ENCODE measurements around the gene CDH5. TPM values are rescaled to one million over a fixed set of nuclear protein-coding genes. Genes with fewer than 3 reads are reported as not detected.

CDH5 gene
- total and polyA plus RNA-seq, 8 donors = 3.4 to 10.2 (median 5.4) TPM

DNA sequence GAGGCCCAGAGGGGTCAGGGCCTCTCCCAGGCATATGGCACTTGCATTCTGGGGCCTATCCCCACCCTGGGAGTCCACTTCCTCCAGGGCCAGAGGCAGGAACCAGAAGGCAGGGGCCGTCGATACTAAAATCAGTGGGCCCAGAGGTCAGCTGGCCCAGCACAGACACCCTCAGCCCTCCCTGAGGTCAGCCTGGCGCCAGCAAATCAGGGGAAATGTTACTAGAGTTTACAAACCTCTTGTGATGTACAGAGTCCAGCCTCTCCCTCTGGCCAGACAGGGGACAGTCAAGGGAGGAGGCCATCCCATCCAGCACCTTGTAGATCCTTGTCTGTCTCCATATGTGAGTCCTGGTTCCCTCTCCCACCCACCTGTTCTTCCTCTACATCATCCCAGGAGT, 10.8 kb downstream of the CDH5 start:
- intact Hi-C loops (cut with DNase I) = no loop called here

DNA sequence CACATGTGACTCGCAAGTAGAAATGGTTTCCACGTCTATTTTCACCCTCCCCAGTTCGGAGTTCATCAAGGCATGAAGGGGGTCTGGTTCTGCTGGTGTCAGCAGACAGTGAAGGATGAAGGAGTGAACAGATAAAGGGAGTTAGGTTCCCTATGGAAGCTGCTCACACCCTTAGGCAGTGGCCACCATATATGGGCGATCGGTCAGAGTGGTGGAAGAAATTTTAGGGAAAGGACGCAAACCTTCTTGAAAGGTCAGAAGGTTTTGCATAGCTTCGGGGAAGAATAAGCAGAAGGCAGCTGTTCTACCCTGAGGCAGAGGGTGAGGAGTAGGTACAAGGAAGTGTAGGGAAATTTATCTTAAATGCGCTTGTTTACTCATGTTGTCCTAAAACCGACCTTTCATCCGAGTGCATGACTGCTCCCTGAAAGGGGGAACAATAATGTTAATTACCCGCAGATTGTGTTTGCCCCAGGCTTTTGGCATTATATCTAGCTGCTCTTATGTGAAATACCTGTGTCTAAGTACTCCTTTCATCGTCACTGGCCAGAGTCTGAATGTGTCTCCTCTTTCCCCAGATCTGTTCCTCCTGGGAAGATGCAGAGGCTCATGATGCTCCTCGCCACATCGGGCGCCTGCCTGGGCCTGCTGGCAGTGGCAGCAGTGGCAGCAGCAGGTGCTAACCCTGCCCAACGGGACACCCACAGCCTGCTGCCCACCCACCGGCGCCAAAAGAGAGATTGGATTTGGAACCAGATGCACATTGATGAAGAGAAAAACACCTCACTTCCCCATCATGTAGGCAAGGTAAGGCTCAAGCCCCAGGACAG, 12.5 kb downstream of the CDH5 start:
- no peaks in the 10 kb centered on the region for H3K9me3 ChIP-seq
- no peak overlapping the region for H3K27ac ChIP-seq
- H3K4me3 ChIP-seq = no peak overlapping the region
- DNase-seq (no peak), ATAC-seq (no peak), FAIRE-seq (no peak)
- TF ChIP-seq, protein P1, sequence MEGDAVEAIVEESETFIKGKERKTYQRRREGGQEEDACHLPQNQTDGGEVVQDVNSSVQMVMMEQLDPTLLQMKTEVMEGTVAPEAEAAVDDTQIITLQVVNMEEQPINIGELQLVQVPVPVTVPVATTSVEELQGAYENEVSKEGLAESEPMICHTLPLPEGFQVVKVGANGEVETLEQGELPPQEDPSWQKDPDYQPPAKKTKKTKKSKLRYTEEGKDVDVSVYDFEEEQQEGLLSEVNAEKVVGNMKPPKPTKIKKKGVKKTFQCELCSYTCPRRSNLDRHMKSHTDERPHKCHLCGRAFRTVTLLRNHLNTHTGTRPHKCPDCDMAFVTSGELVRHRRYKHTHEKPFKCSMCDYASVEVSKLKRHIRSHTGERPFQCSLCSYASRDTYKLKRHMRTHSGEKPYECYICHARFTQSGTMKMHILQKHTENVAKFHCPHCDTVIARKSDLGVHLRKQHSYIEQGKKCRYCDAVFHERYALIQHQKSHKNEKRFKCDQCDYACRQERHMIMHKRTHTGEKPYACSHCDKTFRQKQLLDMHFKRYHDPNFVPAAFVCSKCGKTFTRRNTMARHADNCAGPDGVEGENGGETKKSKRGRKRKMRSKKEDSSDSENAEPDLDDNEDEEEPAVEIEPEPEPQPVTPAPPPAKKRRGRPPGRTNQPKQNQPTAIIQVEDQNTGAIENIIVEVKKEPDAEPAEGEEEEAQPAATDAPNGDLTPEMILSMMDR (IDR thresholded peaks at IDR 0.05) = no peak
- H3K27me3 ChIP-seq = no peaks in the 10 kb centered on the region
- 70 to 73% methylated on average over 18 of the region's 18 CpGs for WGBS, 2 donors
- H3K36me3 ChIP-seq = no peaks in the 10 kb centered on the region
- intact Hi-C loops (cut with DNase I) = no loop called here
- no peaks in the 10 kb centered on the region for H3K4me1 ChIP-seq

More for the DNA sequence above, 10.8 kb downstream of the CDH5 start:
- no peak overlapping the region for H3K4me3 ChIP-seq
- TF ChIP-seq, protein P1 (IDR thresholded peaks at IDR 0.05) = no peak
- H3K9me3 ChIP-seq = no peaks in the 10 kb centered on the region
- WGBS, 2 donors = 73 to 77% methylated on average over 3 of the region's 3 CpGs
- no peak for ATAC-seq
- no peaks in the 10 kb centered on the region for H3K4me1 ChIP-seq
- H3K27ac ChIP-seq = no peak overlapping the region
- H3K36me3 ChIP-seq = no peaks in the 10 kb centered on the region
- no peak for DNase-seq
- no peak for FAIRE-seq
- no peaks in the 10 kb centered on the region for H3K27me3 ChIP-seq

DNA sequence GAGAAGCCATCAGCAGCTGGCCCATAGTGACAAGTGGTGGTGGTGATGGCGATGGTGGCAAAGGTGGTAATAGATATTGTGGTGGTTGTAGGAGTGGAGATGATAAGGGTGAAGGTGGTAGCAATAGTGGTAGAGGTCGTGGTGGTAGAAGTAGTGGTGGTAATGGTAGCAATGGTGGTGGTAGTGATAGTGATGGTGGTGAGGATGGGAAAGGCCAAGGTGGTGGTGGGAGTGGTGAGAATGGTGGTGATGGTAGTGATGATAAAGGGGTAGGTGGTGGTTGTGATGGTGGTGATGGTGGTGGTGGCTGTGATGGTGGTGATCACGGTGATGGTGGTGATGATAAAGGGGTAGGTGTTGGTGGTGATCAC, 13.1 kb downstream of the CDH5 start:
- TF ChIP-seq, protein P1 (IDR thresholded peaks at IDR 0.05) = no peak
- FAIRE-seq (no peak), ATAC-seq (no peak), DNase-seq (no peak)
- Histone ChIP-seq H3K27me3 (no peaks in the 10 kb centered on the region), H3K9me3 (no peaks in the 10 kb centered on the region), H3K27ac (no peak overlapping the region), H3K4me1 (no peaks in the 10 kb centered on the region), H3K4me3 (no peak overlapping the region), H3K36me3 (no peaks in the 10 kb centered on the region)
- intact Hi-C loops (cut with DNase I) = no loop called here
- 88 to 89% methylated on average over 3 of the region's 3 CpGs for WGBS, 2 donors

DNA sequence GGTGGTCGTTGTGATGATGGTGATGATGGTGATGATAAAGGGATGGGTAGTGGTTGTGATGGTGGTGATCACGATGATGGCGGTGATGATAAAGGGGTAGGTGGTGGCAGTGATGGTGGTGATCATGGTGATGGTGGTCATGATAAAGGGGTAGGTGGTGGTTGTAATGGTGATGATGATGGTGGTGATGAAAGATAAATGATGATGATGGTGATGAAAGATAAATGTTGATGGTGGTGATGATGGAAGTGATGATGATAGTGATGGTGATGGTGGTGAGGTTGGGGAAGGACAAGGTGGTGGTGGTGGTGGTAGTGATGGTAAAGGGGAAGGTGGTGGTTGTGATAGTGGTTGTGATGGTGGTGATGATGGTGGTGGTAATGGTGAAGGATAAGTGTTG, 13.9 kb downstream of the CDH5 start:
- Histone ChIP-seq H3K4me1 (no peaks in the 10 kb centered on the region), H3K4me3 (no peak overlapping the region), H3K27me3 (no peaks in the 10 kb centered on the region), H3K36me3 (no peaks in the 10 kb centered on the region), H3K9me3 (no peaks in the 10 kb centered on the region), H3K27ac (no peak overlapping the region)
- intact Hi-C loops (cut with DNase I) = no loop called here
- ATAC-seq (no peak), DNase-seq (no peak), FAIRE-seq (no peak)
- TF ChIP-seq, protein P1 (IDR thresholded peaks at IDR 0.05) = no peak
- 63 to 66% methylated on average over 3 of the region's 3 CpGs for WGBS, 2 donors

DNA sequence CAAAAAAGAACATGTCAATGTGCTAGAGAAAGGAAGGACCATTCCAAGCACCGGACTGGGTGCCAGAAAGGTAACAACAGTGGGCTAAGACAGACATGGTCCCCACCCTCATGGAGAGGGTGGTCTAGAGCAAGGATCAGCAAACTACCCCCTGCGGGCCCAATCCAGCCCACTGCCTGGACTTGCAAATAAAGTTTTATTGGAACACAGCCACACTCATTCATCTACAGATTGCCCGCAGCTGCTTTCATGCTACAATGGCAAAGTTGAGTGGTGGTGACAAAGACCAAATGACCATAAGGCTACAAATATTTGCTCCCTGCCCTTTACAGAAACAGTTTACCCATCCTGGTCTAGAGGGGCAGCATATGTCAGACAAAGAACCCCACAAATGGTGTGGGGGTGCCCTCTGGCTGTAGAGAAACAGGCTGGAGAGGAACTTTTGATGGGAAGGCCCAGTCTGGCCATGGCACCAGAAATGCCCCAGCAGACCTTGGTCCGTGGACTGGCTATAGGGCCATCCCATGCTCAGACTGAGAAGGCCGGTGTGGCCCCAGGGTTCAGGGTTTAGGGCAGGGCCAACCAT, 15.2 kb downstream of the CDH5 start:
- Histone ChIP-seq H3K4me1 (no peaks in the 10 kb centered on the region), H3K27ac (peak overlapping the region in 1 of 4 donors; percentile 2), H3K4me3 (no peak overlapping the region), H3K9me3 (no peaks in the 10 kb centered on the region), H3K27me3 (no peaks in the 10 kb centered on the region), H3K36me3 (no peaks in the 10 kb centered on the region)
- WGBS, 2 donors = 71 to 75% methylated on average over 5 of the region's 5 CpGs
- ATAC-seq (no peak), FAIRE-seq (no peak), DNase-seq (no peak)
- TF ChIP-seq, protein P1 (IDR thresholded peaks at IDR 0.05) = no peak
- intact Hi-C loops (cut with DNase I) = no loop called here
